Measurements from ENCODE around the gene HECTD4.

DNA sequence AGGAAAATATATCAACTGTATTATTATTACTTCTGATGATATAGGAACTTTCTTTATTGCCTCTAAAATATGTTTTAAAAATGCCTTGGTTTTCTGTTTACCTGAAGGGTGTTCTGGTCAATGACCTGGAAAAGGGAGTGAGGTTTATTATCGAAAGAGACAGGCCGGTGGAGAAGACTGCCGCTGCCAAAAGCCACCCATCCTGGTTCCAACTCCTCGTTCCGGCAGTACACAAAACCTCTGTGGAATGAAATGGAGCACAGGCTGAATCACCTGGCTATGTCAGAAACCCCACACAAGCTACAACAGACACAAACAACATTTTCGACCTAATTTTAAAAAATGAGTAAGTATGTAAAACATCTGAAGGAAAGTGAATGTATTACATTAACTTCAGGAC lies 73.6 kb downstream of the HECTD4 start:
- no peak for TF ChIP-seq ZNF384 (IDR thresholded peaks at IDR 0.05)
- TF ChIP-seq HDGF (IDR thresholded peaks at IDR 0.05; ENCODE audit: borderline replicate concordance): no peak
- no peak for TF ChIP-seq SP1 (IDR thresholded peaks at IDR 0.05)
- no peak for TF ChIP-seq ELF4 (IDR thresholded peaks at IDR 0.05)
- no peak for TF ChIP-seq TARDBP (IDR thresholded peaks at IDR 0.05)
- no peak for TF ChIP-seq FOXA1 (IDR thresholded peaks at IDR 0.05)
- TF ChIP-seq LEF1 (IDR thresholded peaks at IDR 0.05; ENCODE audit: borderline replicate concordance): no peak
- no peak for TF ChIP-seq FOXK2 (IDR thresholded peaks at IDR 0.05)
- no peak for TF ChIP-seq FOXM1 (IDR thresholded peaks at IDR 0.05; ENCODE audit: borderline replicate concordance)

Data from HEK293T (cell line).